Activated naive CD8-positive, alpha-beta T cell treated with anti-CD3 and anti-CD28 coated beads for 36 hours (primary cell): ENCODE results near the gene PLEKHA1. TPM values are rescaled to one million over a fixed set of nuclear protein-coding genes. Genes with fewer than 3 reads are reported as not detected.

Source experiments
- DNase-seq: peaks from one replicate; pipeline ENCODE4 v3.0.0; 2021
- H3K27ac Mint-ChIP-seq: one replicate; pipeline ENCODE4 v1.8.0; 2022; ENCODE audit warnings: mild to moderate bottlenecking, moderate library complexity, mixed read lengths
- H3K27me3 Mint-ChIP-seq: one replicate; pipeline ENCODE4 v1.8.0; 2022; ENCODE audit warnings: mild to moderate bottlenecking, mixed read lengths
- H3K36me3 Mint-ChIP-seq: one replicate; pipeline ENCODE4 v1.8.0; 2021; ENCODE audit warnings: mild to moderate bottlenecking, mixed read lengths
- H3K4me1 Mint-ChIP-seq: one replicate; pipeline ENCODE4 v1.8.0; 2021; ENCODE audit warnings: mixed read lengths
- H3K4me3 Mint-ChIP-seq: one replicate; pipeline ENCODE4 v1.8.0; 2022; ENCODE audit warnings: mild to moderate bottlenecking, moderate library complexity, mixed read lengths
- H3K9me3 Mint-ChIP-seq: one replicate; pipeline ENCODE4 v1.8.0; 2022; ENCODE audit warnings: mixed read lengths
- total RNA-seq, 2 experiments: library from RNA; stranded (reverse); gene quantifications; one replicate each; pipeline ENCODE4 v1.2.3, GENCODE V29; 2021

Gene PLEKHA1
- total RNA-seq, 2 experiments from 2014 or later, result 17.1 to 18.8 TPM

- Mint-ChIP-seq H3K27ac (no peak overlapping the region), H3K4me1 (peaks cover 7% of the 10 kb centered on the region), H3K9me3 (peaks cover 9% of the 10 kb centered on the region), H3K4me3 (no peak overlapping the region), H3K36me3 (peaks cover 2% of the 10 kb centered on the region), H3K27me3 (no peaks in the 10 kb centered on the region)
- DNase-seq, result no peak
Observed at GRCh38 chr10:122361046-122361445, 13.5 kb upstream of the PLEKHA1 start.

GRCh38 chr10:122362031-122362592, 12.4 kb upstream of the PLEKHA1 start:
- Mint-ChIP-seq H3K27me3 (peaks cover 1% of the 10 kb centered on the region), H3K27ac (no peak overlapping the region), H3K36me3 (peaks cover 2% of the 10 kb centered on the region), H3K9me3 (peaks cover 9% of the 10 kb centered on the region), H3K4me3 (no peak overlapping the region), H3K4me1 (peaks cover 7% of the 10 kb centered on the region)
- DNase-seq, result no peak

GRCh38 chr10:122362621-122363020, 11.9 kb upstream of the PLEKHA1 start:
- Mint-ChIP-seq H3K27me3 (peaks cover 3% of the 10 kb centered on the region), H3K27ac (no peak overlapping the region), H3K9me3 (peaks cover 9% of the 10 kb centered on the region)

GRCh38 chr10:122363311-122363710, 11.2 kb upstream of the PLEKHA1 start:
- DNase-seq, result no peak
- H3K9me3 Mint-ChIP-seq, result peaks cover 6% of the 10 kb centered on the region
- H3K36me3 Mint-ChIP-seq, result peaks cover 2% of the 10 kb centered on the region
- no peak overlapping the region for H3K4me3 Mint-ChIP-seq
- H3K27ac Mint-ChIP-seq, result no peak overlapping the region
- H3K27me3 Mint-ChIP-seq, result peaks cover 3% of the 10 kb centered on the region
- peaks cover 7% of the 10 kb centered on the region for H3K4me1 Mint-ChIP-seq

More at GRCh38 chr10:122362621-122363020, 11.9 kb upstream of the PLEKHA1 start:
- no peak overlapping the region for H3K4me3 Mint-ChIP-seq
- peaks cover 2% of the 10 kb centered on the region for H3K36me3 Mint-ChIP-seq
- peak; percentile 27 for DNase-seq
- H3K4me1 Mint-ChIP-seq, result peaks cover 7% of the 10 kb centered on the region

GRCh38 chr10:122363722-122364463, 10.6 kb upstream of the PLEKHA1 start:
- H3K4me3 Mint-ChIP-seq, result no peak overlapping the region
- H3K27me3 Mint-ChIP-seq, result peaks cover 9% of the 10 kb centered on the region
- H3K4me1 Mint-ChIP-seq, result peaks cover 9% of the 10 kb centered on the region
- no peaks in the 10 kb centered on the region for H3K36me3 Mint-ChIP-seq
- no peak for DNase-seq
- no peak overlapping the region for H3K27ac Mint-ChIP-seq
- H3K9me3 Mint-ChIP-seq, result peaks cover under 1% of the 10 kb centered on the region

GRCh38 chr10:122368502-122369254, 5.8 kb upstream of the PLEKHA1 start:
- peaks cover 26% of the 10 kb centered on the region for H3K27me3 Mint-ChIP-seq

GRCh38 chr10:122373108-122373507, 1.4 kb upstream of the PLEKHA1 start:
- Mint-ChIP-seq H3K9me3 (no peaks in the 10 kb centered on the region), H3K4me1 (peaks cover 36% of the 10 kb centered on the region), H3K27ac (no peak overlapping the region), H3K27me3 (peaks cover 23% of the 10 kb centered on the region), H3K36me3 (no peaks in the 10 kb centered on the region), H3K4me3 (no peak overlapping the region)
- no peak for DNase-seq

More at GRCh38 chr10:122368502-122369254, 5.8 kb upstream of the PLEKHA1 start:
- Mint-ChIP-seq H3K27ac (no peak overlapping the region), H3K36me3 (no peaks in the 10 kb centered on the region), H3K9me3 (no peaks in the 10 kb centered on the region), H3K4me3 (no peak overlapping the region), H3K4me1 (peaks cover 14% of the 10 kb centered on the region)
- no peak for DNase-seq

- Mint-ChIP-seq H3K27ac (peak overlapping the region; percentile 79), H3K9me3 (no peaks in the 10 kb centered on the region), H3K27me3 (peaks cover 19% of the 10 kb centered on the region), H3K4me3 (peak overlapping the region; percentile 86), H3K36me3 (peaks cover under 1% of the 10 kb centered on the region), H3K4me1 (peaks cover 36% of the 10 kb centered on the region)
- no peak for DNase-seq
Observed at GRCh38 chr10:122373721-122374120, 787 bp upstream of the PLEKHA1 start.

- Mint-ChIP-seq H3K9me3 (peaks cover under 1% of the 10 kb centered on the region), H3K4me3 (peak overlapping the region; percentile 90), H3K27ac (peak overlapping the region; percentile 97), H3K36me3 (peaks cover 12% of the 10 kb centered on the region), H3K27me3 (peaks cover 14% of the 10 kb centered on the region), H3K4me1 (peaks cover 46% of the 10 kb centered on the region)
- DNase-seq, result peak; percentile 84
Observed at GRCh38 chr10:122374859-122375678, 561 bp downstream of the PLEKHA1 start.

- no peak for DNase-seq
- Mint-ChIP-seq H3K4me3 (peak overlapping the region; percentile 90), H3K36me3 (peaks cover 19% of the 10 kb centered on the region), H3K4me1 (peaks cover 52% of the 10 kb centered on the region), H3K27ac (peak overlapping the region; percentile 97), H3K27me3 (peaks cover 10% of the 10 kb centered on the region), H3K9me3 (peaks cover 5% of the 10 kb centered on the region)
Observed at GRCh38 chr10:122375679-122376160, 1.2 kb downstream of the PLEKHA1 start.

- peaks cover 24% of the 10 kb centered on the region for H3K36me3 Mint-ChIP-seq
- peaks cover 57% of the 10 kb centered on the region for H3K4me1 Mint-ChIP-seq
- no peak overlapping the region for H3K27ac Mint-ChIP-seq
- H3K4me3 Mint-ChIP-seq, result peak overlapping the region; percentile 33
- peaks cover 10% of the 10 kb centered on the region for H3K27me3 Mint-ChIP-seq
- DNase-seq, result no peak
- H3K9me3 Mint-ChIP-seq, result peaks cover 6% of the 10 kb centered on the region
Observed at GRCh38 chr10:122376364-122376961, 2.0 kb downstream of the PLEKHA1 start.

GRCh38 chr10:122379041-122379440, 4.5 kb downstream of the PLEKHA1 start:
- Mint-ChIP-seq H3K27me3 (no peaks in the 10 kb centered on the region), H3K27ac (no peak overlapping the region), H3K9me3 (peaks cover 11% of the 10 kb centered on the region), H3K4me1 (peaks cover 57% of the 10 kb centered on the region), H3K36me3 (peaks cover 36% of the 10 kb centered on the region), H3K4me3 (no peak overlapping the region)
- DNase-seq, result no peak

- Mint-ChIP-seq H3K4me1 (peaks cover 54% of the 10 kb centered on the region), H3K27me3 (no peaks in the 10 kb centered on the region), H3K36me3 (peaks cover 36% of the 10 kb centered on the region), H3K27ac (no peak overlapping the region), H3K4me3 (no peak overlapping the region), H3K9me3 (peaks cover 11% of the 10 kb centered on the region)
- no peak for DNase-seq
Observed at GRCh38 chr10:122379537-122379936, 5.0 kb downstream of the PLEKHA1 start.

GRCh38 chr10:122380703-122381102, 6.2 kb downstream of the PLEKHA1 start:
- H3K4me3 Mint-ChIP-seq, result no peak overlapping the region
- peaks cover 37% of the 10 kb centered on the region for H3K36me3 Mint-ChIP-seq
- H3K4me1 Mint-ChIP-seq, result peaks cover 50% of the 10 kb centered on the region
- H3K27ac Mint-ChIP-seq, result no peak overlapping the region
- DNase-seq, result no peak
- no peaks in the 10 kb centered on the region for H3K27me3 Mint-ChIP-seq
- peaks cover 11% of the 10 kb centered on the region for H3K9me3 Mint-ChIP-seq
